GM18870 (cell line): Measurements from ENCODE around the gene CYP27C1.
"Not testable (repeated sequence)": the region's sequence is repeated elsewhere in the genome, so short reads cannot be mapped to it uniquely, and the experiment has no call there.

ENCODE experiments used
- ATAC-seq: cut with Tn5 transposase; IDR thresholded peaks from one replicate; pipeline ENCODE4 v1.9.1; 2021; ENCODE audit warnings: moderate library complexity; ENCODE audit not compliant: unreplicated experiment

The CYP27C1 gene

DNA sequence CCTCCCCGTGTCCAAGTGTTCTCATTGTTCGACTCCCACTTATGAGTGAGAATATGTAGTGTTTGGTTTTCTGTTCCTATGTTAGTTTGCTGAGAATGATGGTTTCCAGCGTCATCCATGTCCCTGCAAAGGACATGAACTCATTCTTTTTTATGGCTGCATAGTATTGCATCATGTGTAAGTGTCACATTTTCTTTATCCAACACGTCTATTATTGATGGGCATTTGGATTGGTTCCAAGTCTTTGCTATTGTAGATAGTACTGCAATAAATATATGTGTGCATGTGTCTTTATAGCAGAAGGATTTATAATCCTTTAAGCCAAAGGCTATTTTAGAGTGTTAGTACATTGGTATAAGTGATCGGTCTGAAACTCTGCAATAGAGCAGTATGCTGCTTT, 4.0 kb upstream of the CYP27C1 start:
- ATAC-seq: not testable (repeated sequence)

GRCh38 chr2:127220768-127221527, 849 bp upstream of the CYP27C1 start:
- ATAC-seq: no peak

DNA sequence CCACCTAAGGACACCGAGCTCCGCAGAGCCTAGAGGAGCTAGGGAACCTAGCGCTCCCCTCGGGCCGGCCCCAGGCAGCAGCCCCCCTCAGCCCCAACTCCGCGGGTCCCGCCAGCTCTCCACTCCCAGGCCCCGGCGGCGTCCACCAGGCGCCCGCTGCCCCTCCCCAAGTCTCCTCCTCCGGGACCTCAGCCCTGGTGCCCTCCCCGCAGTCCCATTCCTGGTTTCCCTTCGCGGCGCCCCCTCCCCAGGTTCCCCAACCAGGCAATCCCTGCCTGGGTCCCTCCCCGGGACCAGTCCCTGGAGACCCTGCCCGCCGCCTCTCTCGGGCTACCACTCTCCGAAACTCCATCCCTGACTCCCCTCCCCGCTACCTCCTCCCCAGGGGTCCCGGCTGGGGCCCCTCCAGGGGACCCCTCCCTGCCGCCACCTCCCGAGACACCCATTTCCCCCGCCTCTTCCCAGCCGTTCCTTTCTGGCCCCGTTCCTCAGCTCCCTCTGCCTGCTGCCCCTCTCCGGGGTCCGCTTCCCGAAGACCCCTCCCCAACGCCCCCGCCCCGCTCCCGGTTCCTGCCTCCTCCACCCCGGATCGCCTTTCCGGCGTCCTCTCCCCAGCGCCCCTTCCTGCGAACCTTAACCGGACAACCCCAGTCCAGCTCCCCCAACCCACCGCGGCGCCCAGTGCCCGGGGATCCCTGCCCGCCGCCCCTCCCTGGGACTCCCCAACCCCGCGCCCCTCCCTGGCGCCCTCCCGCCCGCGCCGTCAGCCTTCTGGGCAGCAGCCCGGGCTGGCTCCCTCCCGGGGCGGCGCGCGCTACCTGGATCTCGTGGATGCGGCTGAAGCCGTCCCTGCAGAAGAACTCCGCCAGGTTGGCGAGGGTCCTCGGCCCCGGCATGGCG, 678 bp downstream of the CYP27C1 start:
- no peak for ATAC-seq

DNA sequence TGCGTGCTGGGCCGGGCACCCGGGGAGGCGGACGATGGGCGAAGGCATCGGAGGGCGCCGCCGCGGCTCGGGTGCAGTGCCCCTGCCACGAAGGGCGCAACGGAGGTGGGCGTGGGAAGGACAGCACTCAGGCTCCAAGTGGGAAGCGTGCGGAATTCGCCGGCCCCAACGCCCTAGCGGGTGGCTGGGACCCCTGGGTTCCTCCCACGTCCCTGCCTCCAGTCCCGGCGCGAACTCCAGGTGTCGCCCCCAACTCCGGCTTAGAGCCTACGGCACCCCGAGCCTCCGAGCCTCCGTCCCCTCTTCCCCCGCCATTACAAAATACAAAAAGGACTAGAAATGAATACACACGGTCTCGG, 1.3 kb downstream of the CYP27C1 start:
- ATAC-seq: no peak

- ATAC-seq: no peak
Measured at GRCh38 chr2:127217470-127218325, 2.4 kb downstream of the CYP27C1 start.

DNA sequence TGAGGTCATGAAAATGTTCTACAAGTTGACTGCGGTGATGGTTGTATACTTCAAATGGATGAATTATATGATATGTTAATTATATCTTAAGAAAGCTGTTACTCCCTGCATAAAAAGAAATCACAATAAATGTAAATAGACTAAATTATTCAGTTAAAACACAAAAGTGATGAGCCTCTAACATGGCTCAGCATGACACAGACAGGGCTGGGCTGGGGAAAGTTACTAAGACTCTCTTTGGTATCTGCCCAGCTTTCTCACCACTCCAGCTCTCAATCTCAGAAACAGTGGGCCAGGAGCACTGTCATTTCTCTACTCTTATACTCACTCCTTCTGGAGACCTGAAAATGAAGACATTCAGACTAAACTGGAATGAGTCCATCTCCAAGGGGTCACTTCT, 3.5 kb downstream of the CYP27C1 start:
- no peak for ATAC-seq

DNA sequence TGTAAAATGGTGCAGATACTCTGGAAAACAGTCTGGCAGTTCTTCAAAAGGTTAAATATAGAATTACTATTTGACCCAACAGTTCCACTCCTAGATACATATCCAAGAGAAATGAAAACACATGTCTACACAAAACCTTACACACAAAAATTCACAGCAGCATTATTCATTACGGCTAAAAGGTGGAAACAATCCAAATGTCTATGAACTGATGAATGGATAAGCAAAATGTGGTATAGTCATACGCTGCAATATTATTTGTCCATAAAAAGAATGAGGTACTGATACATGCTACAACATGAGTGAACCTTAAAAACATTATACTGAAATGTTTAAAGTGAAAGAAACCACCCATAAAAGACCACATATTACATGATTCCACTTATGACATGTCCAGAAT, 4.0 kb downstream of the CYP27C1 start:
- ATAC-seq: no peak

DNA sequence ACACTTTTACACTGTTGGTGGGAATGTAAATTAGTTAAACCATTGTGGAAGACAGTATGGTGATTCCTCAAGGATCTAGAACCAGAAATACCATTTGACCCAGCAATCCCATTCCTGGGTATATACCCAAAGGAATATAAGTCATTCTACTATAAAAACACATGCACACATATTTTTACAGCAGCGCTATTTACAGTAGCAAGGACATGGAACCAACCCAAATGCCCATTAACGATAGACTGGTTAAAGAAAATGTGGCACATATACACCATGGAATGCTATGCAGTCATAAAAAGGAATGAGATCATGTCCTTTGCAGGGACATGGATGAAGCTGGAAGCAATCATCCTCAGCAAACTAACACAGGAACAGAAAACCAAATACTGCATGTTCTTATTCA, 5.9 kb downstream of the CYP27C1 start:
- ATAC-seq: not testable (repeated sequence)

GRCh38 chr2:127208313-127208712, 11.8 kb downstream of the CYP27C1 start:
- ATAC-seq: no peak

- ATAC-seq: no peak
Measured at GRCh38 chr2:127205218-127206125, 14.6 kb downstream of the CYP27C1 start.

- no peak for ATAC-seq
Measured at GRCh38 chr2:127201452-127201851, 18.6 kb downstream of the CYP27C1 start.

GRCh38 chr2:127200962-127201361, 19.1 kb downstream of the CYP27C1 start:
- ATAC-seq: no peak

DNA sequence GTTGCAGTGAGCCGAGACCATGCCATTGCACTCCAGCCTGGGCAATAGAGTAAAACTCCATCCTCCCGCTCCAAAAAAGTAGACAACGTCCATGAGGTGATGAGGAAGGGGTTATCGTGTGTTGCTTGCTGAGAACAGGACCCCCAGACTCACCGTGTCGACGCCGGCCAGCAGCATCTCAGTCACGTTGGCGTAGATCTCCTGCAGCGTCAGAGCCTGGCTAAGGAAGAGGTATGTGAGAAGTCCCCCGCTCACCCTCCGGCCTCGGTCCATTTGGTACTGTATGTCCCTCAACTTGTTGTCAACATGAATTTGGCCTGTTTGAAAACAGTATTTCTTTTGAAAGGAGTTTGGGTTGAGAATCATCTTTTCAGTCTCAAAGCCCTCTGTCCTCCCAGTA, 20.9 kb downstream of the CYP27C1 start:
- no peak for ATAC-seq

- ATAC-seq: peak; percentile 63
Measured at GRCh38 chr2:127197475-127198385, 22.4 kb downstream of the CYP27C1 start.

DNA sequence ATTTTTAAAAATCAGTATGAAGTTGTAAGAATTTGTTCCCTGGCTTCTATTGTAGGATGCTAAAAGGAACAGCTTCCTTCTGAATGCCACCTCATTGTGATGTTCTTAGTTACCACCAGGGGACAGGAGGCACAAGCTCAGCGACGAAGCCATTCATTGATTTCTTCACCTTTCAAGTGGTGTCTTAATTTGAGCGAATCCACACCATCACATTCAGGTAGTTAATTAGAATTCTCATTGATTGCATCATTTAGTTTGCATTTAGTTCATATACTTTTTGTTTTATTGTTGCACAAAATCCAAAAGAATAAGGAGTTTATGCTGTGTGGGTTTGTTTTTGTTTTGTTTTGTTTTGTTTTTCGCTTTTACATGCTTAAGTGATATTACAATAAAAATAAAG, 23.1 kb downstream of the CYP27C1 start:
- no peak for ATAC-seq

DNA sequence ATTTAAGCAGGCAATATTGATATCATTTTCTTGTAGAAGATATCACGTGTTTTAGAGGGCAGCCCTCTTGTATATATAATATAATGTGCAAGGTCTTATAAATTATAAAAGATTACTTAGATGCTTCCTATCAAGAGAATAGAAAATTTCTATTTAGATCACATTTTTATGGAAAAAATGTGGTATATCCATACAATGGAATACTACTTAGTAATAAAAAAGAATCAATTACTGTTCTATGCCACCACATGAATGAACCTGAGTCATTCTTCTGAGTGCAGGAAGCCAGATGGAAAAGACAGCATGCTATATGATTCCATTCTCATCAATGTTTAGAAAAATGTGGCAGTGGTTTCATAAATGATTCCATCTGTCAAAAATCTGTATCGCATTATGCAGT, 23.6 kb downstream of the CYP27C1 start:
- ATAC-seq: no peak

DNA sequence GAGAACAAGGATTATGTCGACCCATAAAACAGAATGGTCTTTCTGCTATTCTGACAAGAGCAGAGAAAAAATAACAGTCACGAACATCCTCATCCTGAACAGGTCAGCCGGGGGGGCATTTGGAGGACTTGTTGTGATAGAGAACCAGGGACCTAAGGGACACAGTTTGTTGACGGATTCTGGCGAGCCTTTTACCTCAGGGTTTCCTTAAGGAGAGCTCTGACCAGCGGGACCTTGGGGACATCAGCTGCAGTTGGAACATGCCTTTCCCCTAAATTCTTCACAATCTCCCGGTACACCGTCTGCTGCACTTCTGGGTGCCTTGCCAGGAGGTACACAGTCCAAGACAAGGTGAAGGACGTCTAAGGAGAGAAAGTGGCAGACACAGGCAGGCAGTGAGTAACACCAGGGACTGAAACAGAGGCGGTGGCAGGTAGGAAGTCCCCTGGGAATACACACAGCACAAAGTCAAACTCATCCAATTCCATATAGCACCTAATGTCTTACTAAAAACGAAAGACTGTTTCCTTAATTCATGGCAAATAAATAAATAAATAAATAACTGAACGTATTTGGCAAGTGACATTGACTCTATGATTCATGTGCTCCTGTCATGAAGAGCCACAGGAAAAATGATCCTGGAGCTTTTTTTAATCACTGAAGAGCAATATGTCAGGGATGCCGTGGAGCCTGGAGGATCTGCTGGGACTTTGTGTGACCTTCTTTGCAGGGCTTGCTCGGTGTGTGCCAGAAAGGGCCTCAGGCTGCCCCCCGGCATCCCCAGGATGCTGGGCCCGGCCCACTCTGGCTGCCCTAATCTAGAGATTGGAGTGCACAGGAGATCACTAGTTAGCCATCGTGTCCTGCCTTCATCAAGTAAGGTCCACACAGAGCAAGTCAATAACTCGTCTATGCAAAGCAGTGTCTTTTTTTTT, 24.7 kb downstream of the CYP27C1 start:
- no peak for ATAC-seq

GRCh38 chr2:127194447-127194846, 25.7 kb downstream of the CYP27C1 start:
- ATAC-seq: no peak
